Measurements from ENCODE around the gene SOAT2.

GRCh38 chr12:53090554-53090953 is 12.7 kb upstream of the SOAT2 start:
- TF ChIP-seq, protein P1, sequence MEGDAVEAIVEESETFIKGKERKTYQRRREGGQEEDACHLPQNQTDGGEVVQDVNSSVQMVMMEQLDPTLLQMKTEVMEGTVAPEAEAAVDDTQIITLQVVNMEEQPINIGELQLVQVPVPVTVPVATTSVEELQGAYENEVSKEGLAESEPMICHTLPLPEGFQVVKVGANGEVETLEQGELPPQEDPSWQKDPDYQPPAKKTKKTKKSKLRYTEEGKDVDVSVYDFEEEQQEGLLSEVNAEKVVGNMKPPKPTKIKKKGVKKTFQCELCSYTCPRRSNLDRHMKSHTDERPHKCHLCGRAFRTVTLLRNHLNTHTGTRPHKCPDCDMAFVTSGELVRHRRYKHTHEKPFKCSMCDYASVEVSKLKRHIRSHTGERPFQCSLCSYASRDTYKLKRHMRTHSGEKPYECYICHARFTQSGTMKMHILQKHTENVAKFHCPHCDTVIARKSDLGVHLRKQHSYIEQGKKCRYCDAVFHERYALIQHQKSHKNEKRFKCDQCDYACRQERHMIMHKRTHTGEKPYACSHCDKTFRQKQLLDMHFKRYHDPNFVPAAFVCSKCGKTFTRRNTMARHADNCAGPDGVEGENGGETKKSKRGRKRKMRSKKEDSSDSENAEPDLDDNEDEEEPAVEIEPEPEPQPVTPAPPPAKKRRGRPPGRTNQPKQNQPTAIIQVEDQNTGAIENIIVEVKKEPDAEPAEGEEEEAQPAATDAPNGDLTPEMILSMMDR (conservative IDR thresholded peaks at IDR 0.05; ENCODE audit: low read depth, low read length): no peak
- TF ChIP-seq MXI1 (IDR thresholded peaks at IDR 0.05; ENCODE audit: borderline replicate concordance, low read depth, low read length): no peak
- TF ChIP-seq POLR2A (IDR thresholded peaks at IDR 0.05; ENCODE audit: low read depth, low read length): no peak
- no peak for TF ChIP-seq RAD21 (IDR thresholded peaks at IDR 0.05; ENCODE audit: low read length)
- TF ChIP-seq USF2 (IDR thresholded peaks at IDR 0.05; ENCODE audit: low read depth, low read length): no peak
- TF ChIP-seq RCOR1 (IDR thresholded peaks at IDR 0.05; ENCODE audit: insufficient replicate concordance, low read length): no peak
- no peak for TF ChIP-seq CHD1 (IDR thresholded peaks at IDR 0.05; ENCODE audit: low read depth, low read length)
- TF ChIP-seq ELK1 (IDR thresholded peaks at IDR 0.05; ENCODE audit: borderline replicate concordance, low read depth, low read length): no peak
- no peak for TF ChIP-seq CEBPB (IDR thresholded peaks at IDR 0.05; ENCODE audit: low read depth, low read length)
- TF ChIP-seq MAFK (IDR thresholded peaks at IDR 0.05; ENCODE audit: low read depth, low read length): no peak
